SU-DHL-6 (cell line): ENCODE measurements around the gene FKBP1A.

Source experiments
- EZH2phosphoT487 ChIP-seq: fragments of 200-600 bp; sonication (generic), shearing (Covaris generic); conservative IDR thresholded peaks from 2 replicates; pipeline ENCODE4 v1.6.1; 2018; ENCODE audit warnings: mild to moderate bottlenecking, antibody characterized with exemption, low read length, moderate library complexity, mixed read lengths
- TF ChIP-seq, protein P1 (sequence below): fragments of 200-600 bp; sonication (generic); IDR thresholded peaks from one replicate; pipeline ENCODE4 v1.5.1; 2017; ENCODE audit warnings: antibody characterized with exemption, mild to moderate bottlenecking, low read length, moderate library complexity; ENCODE audit not compliant: insufficient read depth, poor library complexity, severe bottlenecking

DNA sequence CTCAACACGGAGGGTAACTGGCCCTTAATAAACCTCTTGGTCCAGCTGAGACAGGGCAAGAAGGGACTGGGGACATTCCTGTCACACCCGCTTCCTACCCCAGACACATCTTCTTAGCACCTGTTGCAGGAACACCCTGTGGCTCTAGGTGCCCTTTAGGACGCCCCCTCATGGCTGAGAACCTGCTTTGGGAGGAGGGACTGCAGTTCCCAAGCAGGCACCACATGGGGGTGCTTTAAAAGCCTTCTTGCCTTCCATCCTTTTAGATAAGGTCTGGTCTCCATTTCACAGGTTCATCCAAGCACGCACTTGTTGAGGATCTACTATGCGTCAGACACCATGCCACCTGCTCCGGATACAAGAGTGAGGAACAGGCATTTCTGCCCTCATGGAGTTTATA lies 47.2 kb upstream of the FKBP1A start:
- TF ChIP-seq, protein P1, sequence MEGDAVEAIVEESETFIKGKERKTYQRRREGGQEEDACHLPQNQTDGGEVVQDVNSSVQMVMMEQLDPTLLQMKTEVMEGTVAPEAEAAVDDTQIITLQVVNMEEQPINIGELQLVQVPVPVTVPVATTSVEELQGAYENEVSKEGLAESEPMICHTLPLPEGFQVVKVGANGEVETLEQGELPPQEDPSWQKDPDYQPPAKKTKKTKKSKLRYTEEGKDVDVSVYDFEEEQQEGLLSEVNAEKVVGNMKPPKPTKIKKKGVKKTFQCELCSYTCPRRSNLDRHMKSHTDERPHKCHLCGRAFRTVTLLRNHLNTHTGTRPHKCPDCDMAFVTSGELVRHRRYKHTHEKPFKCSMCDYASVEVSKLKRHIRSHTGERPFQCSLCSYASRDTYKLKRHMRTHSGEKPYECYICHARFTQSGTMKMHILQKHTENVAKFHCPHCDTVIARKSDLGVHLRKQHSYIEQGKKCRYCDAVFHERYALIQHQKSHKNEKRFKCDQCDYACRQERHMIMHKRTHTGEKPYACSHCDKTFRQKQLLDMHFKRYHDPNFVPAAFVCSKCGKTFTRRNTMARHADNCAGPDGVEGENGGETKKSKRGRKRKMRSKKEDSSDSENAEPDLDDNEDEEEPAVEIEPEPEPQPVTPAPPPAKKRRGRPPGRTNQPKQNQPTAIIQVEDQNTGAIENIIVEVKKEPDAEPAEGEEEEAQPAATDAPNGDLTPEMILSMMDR: peak; percentile 77
- no peak for TF ChIP-seq EZH2phosphoT487
